Measurements from ENCODE around the gene SEZ6L2.

DNA sequence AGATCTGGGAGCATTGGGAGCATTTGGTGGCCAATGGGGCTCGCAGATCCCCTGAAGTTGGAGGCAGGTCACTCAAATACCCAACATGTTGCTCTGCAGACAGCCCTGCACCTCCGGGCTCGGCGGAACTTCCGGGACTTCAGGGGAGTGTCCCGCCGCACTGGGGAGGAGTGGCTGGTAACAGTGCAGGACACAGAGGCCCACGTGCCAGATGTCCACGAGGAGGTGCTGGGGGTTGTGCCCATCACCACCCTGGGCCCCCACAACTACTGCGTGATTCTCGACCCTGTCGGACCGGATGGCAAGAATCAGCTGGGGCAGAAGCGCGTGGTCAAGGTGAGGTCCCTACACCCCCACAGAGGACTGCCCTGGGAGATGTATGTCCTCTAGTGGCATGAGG is 62.7 kb downstream of the SEZ6L2 start:
- TF ChIP-seq EZH2 (IDR thresholded peaks at IDR 0.05; ENCODE audit: borderline replicate concordance, low read length) (no peak), CTCF (IDR thresholded peaks at IDR 0.05; ENCODE audit: low read length) (no peak)
